Omental fat pad (tissue), 4 donors: Measurements from ENCODE around the gene ADRA1B. TPM values are rescaled to one million over a fixed set of nuclear protein-coding genes. Genes with fewer than 3 reads are reported as not detected.

Experiments
- ATAC-seq: fragments of 150-250 bp; one replicate; pipeline ENCODE4 v1.9.1; 2016; ENCODE audit warnings: mild to moderate bottlenecking, moderate library complexity; ENCODE audit not compliant: low FRiP score
- DNase-seq: peaks from one replicate; pipeline ENCODE4 v3.0.0-alpha.2; 2019; ENCODE audit warnings: low spot score
- CTCF ChIP-seq, 3 donors: fragments of 450-650 bp; IDR thresholded peaks; one replicate each; pipeline ENCODE4 v1.5.1; 2016 to 2017; ENCODE audit warnings: antibody characterized with exemption in 3 of 3, mild to moderate bottlenecking in 3 of 3, moderate library complexity in 2 of 3
- total RNA-seq, 4 donors: library from RNA; depleted of rRNA; stranded (reverse); fragments of >200 nt; gene quantifications; one replicate each; pipeline ENCODE4 v1.1.0, GENCODE V29; 2016

ADRA1B gene
- total RNA-seq, 4 donors from 2014 or later, result 1.6 to 13.1 (median 7.5) TPM

GRCh38 chr5:159937580-159937979 is 21.3 kb downstream of the ADRA1B start:
- TF ChIP-seq CTCF (IDR thresholded peaks at IDR 0.05), result no peak
- DNase-seq, result no peak

DNA sequence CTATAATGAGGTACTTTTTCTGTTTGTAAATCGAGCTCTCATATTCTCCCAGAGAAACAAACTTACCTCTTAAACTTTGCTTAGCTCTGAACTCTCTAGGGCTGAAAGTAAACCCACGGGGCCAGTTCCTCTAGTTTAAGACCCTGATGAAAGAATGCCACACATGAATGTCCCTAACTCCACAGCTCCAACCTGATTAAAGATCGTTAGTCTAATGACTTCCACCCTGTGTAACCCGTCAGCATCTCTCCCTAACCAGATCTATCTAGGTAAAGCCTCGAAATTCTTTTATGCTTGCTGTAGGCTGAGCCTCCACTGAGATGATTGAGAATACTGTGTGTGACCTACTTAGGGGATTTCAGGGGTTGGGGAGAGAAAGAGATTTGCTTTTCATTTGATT is 27.0 kb downstream of the ADRA1B start:
- no peak for TF ChIP-seq CTCF (IDR thresholded peaks at IDR 0.05)
- ATAC-seq (no peak), DNase-seq (no peak)

More at GRCh38 chr5:159937580-159937979, 21.3 kb downstream of the ADRA1B start:
- no peak for ATAC-seq

GRCh38 chr5:159944056-159944600 is 27.8 kb downstream of the ADRA1B start:
- no peak for TF ChIP-seq CTCF (IDR thresholded peaks at IDR 0.05)
- ATAC-seq (no peak), DNase-seq (no peak)

GRCh38 chr5:159945359-159945758 is 29.1 kb downstream of the ADRA1B start:
- TF ChIP-seq CTCF (IDR thresholded peaks at IDR 0.05), result no peak
- ATAC-seq (no peak), DNase-seq (no peak)

GRCh38 chr5:159947708-159948358 is 31.6 kb downstream of the ADRA1B start:
- no peak for DNase-seq
- TF ChIP-seq CTCF (IDR thresholded peaks at IDR 0.05), result no peak
- ATAC-seq, result no peak

- no peak for TF ChIP-seq CTCF (IDR thresholded peaks at IDR 0.05)
- no peak for DNase-seq
- no peak for ATAC-seq
These were observed 35.1 kb downstream of the ADRA1B start for GRCh38 chr5:159951387-159951786.

DNA sequence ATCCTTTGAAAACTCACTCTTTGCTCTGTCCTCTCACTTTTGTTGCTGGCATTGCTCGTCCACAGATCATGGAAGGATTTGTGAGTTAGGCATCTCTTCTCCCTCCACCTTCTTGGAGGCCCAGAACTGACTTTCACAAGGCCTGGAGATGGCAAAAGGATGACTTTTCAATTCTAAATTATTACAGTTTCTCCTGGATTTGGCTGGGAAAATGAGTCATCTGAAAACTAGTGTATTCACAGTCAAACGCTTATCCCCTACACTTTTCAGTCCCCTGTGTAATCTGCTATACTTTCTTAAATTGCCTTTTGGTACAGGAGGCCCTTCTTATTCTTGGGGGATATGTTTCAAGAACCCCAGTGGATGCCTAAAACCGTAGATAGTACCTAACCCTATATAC is 35.6 kb downstream of the ADRA1B start:
- ATAC-seq (no peak), DNase-seq (no peak)
- no peak for TF ChIP-seq CTCF (IDR thresholded peaks at IDR 0.05)
